ENCODE results near the gene MAGEH1.
"Not testable (repeated sequence)": the region's sequence is repeated elsewhere in the genome, so short reads cannot be mapped to it uniquely, and the experiment has no call there.

MAGEH1 gene, protein sequence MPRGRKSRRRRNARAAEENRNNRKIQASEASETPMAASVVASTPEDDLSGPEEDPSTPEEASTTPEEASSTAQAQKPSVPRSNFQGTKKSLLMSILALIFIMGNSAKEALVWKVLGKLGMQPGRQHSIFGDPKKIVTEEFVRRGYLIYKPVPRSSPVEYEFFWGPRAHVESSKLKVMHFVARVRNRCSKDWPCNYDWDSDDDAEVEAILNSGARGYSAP

DNA sequence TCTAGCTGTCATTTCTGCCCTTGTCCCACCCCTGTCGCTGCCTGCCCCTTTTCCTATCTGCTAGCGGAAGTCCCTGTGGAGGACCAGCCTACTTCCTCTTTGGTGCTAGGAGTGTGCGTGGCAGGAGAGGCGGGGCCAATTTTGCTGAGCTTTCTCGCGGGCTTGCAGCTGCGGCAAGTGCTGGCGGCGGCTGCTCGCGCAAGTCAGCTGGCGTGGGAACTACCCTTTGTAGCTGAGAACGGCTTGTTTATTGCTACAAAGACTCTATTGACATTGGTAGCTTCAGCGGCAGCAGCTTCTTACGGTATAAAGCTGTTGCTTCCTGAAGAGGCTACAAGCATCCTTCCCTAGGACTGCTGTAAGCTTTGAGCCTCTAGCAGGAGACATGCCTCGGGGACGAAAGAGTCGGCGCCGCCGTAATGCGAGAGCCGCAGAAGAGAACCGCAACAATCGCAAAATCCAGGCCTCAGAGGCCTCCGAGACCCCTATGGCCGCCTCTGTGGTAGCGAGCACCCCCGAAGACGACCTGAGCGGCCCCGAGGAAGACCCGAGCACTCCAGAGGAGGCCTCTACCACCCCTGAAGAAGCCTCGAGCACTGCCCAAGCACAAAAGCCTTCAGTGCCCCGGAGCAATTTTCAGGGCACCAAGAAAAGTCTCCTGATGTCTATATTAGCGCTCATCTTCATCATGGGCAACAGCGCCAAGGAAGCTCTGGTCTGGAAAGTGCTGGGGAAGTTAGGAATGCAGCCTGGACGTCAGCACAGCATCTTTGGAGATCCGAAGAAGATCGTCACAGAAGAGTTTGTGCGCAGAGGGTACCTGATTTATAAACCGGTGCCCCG lies at the start of gene MAGEH1:
Gene MAGEH1, plus strand, starts transcription at position 138 of the 843 bp plus-strand sequence. Its CDS starts 248 bp downstream, at position 386.
- DNase-seq = peak; percentile 81

DNA sequence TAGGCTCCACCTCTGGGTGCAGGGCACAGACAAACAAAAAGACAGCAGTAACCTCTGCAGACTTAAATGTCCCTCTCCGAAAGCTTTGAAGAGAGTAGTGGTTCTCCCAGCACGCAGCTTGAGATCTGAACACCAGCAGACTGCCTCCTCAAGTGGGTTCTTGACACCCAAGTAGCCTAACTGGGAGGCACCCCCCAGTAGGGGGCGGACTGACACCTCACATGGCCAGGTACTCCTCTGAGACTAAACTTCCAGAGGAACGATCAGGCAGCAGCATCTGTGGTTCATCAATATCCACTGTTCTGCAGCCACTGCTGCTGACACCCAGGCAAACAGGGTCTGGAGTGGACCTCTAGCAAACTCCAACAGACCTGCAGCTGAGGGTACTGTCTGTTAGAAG lies 24.8 kb upstream of the MAGEH1 start:
- DNase-seq = not testable (repeated sequence)

DNA sequence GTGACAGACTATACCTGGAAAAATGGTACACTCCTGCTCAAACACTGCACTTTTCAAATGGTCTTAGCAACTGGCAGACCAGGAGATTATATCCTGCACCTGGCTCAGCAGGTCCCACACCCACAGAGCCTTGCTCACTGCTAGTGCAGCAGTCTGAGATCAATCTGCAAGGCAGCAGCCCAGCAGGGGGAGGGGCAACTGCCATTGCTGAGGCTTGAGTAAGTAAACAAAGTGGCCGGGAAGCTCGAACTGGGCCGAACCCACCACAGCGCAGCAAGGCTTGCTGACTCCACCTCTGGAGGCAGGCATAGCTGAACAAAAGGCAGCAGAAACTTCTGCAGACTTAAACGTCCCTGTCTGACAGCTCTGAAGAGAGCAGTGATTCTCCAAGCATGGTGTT lies 8.5 kb upstream of the MAGEH1 start:
- not testable (repeated sequence) for DNase-seq

DNA sequence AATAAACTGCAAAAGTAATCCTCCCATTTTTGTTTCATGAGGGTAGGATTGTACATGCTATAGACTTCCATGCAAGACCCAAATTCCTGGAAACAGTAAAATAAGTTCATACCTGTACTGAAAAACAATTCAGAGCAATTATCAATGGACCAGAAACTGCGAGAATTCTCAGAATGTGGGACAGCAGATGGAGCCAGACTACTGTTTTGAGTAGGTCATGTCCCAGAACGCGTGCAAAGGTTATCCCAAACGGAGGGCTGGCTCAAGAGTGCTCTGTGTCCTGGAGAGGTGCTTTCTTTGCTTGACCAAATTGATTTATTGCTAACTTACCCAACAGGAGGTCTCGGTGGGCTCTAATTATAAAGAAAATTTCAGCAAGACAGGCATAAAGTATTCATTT lies 1.7 kb upstream of the MAGEH1 start:
- DNase-seq = peak; percentile 1

DNA sequence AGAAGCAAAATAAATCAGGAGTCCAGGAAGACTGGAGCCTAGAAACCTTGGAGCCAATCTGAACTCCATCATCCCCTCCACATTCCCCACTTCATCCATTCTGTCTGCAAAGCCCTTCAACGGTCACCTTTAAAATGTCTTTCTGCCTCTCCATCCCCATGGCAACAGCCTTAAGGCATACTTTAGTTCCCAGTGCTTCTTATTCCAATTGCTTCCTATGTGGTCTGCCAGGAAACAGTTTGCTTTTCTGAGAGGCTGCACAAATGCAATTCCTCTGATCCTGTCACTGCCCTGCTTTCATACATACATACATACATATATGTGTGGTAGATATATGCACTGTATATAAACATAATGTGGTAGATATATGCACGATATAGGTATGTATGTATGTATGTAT lies 786 bp upstream of the MAGEH1 start:
- DNase-seq = no peak

DNA sequence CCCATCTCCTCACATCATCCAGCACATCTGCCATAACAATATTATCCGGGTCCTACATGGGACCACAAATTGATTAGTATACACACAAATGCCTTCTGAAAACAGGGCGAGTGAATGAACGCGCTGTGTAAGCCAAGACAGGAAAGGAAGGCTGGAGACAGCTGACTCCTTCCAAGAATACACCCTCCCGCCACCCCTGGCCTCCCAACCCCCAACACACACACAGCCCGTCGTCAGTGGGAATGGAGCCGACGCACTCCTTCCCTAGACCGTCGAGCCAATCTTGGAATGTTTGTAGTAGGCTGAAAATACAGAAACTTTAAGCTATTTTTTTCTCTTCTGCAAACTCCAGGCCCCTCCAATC lies 319 bp upstream of the MAGEH1 start:
- no peak for DNase-seq

DNA sequence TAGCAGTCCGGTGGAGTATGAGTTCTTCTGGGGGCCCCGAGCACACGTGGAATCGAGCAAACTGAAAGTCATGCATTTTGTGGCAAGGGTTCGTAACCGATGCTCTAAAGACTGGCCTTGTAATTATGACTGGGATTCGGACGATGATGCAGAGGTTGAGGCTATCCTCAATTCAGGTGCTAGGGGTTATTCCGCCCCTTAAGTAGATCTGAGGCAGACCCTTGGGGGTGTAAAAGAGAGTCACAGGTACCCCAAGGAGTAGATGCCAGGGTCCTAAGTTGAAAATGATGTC lies 852 bp downstream of the MAGEH1 start:
- DNase-seq = no peak

DNA sequence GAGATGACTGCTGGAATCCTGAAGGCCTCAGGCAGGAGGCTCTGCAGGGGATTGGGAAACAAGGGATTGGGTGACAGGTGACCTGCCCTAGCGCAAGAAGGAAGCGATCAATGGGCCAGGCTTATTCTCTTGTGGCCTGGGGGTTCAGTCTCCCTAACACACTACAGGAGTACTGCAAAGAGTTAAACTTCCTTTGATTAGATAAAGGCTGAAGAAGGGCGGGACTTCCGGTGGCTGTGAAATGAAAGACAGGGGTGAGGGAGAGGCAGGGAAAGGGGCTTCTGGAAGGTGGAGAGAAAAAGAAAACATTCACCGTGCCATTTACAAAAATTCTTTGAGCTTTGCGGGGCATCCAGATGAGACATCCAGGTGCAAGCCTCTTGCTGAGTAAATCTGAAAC lies 3.8 kb downstream of the MAGEH1 start:
- DNase-seq = not testable (repeated sequence)

DNA sequence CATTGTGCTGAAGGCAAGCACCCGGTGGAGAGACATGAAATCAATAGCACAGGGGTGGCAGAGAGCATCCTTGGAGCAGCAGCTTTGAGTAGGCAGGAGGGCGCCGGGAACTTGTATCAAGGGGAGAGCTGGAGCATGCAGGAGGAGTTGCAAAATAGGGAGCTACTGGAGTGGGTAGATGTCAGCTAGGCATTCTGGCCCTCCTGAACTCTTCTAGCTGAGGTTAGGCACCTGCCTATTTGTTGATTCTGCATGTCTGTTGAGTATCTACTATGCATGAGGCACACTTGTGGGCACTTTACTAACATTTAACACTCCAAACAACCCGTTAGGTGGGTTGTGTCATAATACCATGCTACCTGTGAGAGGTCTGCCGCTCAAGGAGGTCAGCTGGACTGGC lies 7.5 kb downstream of the MAGEH1 start:
- not testable (repeated sequence) for DNase-seq

DNA sequence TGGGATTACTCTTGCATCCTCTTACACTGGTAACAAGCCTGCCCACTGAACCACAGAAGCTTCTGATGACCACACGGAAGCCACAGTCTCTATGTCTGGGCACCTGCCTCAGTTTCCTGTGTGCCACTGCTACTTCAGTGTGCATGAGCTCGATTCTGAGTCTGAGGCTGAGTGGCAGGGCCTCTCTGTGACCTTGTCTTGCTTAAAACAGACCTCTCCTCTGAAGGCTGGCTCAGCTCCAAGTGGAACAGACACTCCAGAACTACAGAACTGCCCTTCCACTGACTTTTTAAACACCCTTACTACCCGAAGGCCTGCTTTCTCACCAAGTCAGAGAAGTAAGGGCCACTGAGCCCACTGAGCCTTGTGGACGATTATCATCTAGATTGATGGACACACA lies 8.0 kb downstream of the MAGEH1 start:
- DNase-seq = not testable (repeated sequence)

DNA sequence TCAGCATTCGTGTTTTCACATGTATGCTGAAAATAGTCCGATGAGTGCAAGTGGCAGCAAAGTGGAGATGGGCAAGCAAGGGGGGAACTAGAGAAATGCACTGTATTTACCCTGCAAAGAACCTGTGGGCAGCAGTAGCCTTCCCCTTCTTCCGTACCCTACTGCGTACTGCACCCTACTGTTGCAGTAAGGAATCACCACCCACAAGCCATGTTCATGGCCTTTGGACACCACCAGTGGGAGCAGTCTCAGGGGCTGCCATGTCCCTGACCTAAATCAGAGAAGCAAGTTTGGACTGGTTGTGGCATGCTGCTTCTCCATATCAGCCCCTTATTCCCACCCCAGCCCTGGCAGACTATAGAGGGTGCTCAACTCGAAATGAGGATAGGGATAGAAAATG lies 12.1 kb downstream of the MAGEH1 start:
- not testable (repeated sequence) for DNase-seq

DNA sequence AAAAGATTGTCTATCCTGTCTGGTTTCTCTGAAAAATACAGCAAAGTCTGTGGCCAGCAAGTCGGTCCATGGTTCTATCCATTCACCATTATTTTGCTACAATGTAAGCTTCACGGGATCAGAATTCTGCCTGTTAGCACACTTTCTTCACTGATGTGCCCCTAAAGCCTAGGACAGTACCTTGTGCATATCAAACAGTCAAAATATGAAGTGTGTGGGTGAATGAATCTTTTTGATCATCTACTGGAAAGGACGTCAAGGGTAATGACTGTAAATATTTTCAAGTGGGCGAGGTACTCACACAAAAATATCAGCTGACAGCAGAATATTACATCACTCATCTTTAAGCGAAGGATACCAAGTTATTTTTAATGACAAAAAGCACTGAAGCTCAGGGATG lies 13.2 kb downstream of the MAGEH1 start:
- DNase-seq = not testable (repeated sequence)

DNA sequence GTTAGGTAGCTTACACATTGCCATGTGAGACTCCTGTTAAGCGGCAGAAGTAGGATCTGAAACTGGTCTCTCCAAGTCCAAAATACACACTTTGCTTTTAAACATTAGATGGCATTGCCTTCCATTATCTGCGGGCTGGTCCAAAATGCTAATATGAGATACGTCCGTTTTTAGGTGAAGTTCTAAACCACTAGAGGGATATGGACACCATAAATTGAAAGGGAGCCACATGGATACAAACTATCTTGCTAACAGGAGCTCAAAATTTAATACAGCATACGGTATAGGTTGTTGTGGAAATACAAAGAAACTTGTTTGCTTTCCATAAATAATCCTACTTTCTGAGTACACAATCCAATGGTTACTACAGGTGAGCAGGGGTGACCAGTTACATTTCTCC lies 13.9 kb downstream of the MAGEH1 start:
- not testable (repeated sequence) for DNase-seq

DNA sequence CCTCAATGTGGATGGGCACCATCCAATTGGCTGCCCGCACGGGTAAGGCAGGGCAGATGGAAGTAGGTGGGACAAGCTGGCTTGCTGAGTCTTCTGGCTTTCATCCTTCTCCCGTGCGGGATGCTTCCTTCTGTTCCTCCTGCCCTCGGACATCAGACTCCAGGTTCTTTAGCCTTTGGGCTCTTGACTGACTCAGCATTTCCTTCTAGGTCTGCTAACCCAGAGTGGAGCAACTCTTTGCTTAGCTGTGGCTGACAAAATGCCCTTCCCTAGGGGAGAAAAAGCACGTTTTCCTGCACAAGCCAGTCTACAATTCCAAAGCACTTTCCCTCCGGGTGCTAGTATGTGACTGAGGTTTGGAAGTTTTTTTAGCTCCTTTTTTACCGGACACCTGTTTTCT lies 28.0 kb downstream of the MAGEH1 start:
- not testable (repeated sequence) for DNase-seq

DNA sequence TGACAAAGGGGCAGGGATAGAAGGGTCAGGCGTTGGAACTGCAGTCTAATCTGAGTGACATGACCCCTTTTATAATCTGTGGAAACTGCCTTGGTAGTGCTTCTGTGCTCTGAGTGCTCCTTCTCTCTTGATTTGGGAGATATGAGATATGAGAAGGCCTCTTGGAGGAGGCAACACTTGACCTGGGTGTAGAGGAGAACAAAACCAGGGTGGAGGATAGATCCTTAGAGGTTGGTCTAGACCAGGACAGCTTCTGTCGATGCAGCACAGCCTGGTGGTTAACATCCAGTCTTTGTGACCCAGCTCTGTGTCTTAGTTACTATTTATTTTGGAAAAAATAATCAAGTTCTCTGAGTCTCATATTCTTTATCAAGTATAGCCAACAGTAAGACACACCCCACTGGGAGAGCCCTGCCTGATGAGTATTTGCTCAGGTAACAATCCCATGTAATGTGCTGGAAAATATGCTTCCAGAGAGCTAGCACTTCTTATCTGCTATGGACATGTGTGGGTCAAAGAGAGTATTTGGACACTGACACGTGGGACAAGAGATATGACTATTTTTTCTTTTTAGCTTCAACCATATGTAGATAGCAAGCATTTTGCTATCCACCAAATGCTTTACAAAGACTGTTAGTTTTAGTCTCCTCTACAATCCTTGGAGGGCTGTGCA lies 28.6 kb downstream of the MAGEH1 start:
- DNase-seq = no peak

DNA sequence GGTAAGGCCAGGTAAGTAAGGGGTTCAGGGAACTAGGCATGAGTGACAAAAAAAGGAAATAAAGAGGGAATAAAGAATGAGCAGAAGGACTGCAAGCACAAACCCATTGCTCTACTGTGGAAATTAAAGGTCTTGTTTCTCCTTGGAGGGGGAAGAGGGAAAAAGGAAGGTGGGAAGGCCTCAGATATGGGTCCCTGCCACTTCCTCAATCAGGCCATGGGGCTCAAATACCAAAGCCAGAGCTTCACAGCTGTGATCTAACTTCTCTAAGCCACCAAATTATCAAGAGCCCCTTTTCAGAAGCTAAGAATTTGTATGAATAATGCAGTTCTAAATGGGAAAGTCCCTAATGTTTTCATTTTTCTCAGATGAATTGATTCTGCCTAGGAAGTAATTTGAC lies 33.0 kb downstream of the MAGEH1 start:
- DNase-seq = no peak

DNA sequence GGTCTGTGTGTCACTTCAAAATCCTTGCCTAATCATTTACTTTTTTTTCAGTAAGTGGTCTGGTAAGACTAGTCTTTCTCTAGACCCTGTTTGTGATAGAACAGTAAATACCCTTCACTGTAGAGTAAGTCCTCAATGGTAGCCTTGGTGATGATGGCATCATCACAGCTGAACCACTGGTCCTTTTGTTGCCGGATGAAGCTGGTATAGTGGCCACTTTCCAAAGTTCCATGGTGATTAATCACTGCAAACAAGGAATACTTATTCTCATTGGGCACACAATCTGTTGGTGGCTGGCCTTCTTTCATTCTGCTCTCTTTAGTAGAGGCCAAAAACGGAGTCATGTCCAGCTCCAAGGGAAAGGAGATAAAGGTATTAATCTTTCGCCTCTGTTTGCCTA lies 34.8 kb downstream of the MAGEH1 start:
- DNase-seq = no peak

DNA sequence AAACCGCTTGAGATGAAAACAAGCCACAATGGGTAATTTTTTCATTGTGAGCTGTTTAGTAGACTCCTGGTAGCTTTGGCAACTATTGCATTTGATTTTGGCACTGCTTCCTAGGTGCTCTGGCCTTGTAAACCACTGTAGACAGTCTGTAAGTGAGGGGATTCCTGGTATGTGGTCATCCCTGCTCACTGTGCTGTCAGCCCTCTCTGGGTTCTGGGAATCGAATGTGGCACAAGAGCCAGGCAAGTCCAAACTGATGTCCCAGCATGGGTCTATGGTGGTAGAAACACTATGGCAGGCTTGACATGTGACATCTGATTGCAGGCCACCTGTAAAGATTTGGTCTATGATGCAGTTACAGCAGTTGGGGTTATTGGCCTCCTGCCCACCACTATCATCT lies 35.2 kb downstream of the MAGEH1 start:
- DNase-seq = no peak

DNA sequence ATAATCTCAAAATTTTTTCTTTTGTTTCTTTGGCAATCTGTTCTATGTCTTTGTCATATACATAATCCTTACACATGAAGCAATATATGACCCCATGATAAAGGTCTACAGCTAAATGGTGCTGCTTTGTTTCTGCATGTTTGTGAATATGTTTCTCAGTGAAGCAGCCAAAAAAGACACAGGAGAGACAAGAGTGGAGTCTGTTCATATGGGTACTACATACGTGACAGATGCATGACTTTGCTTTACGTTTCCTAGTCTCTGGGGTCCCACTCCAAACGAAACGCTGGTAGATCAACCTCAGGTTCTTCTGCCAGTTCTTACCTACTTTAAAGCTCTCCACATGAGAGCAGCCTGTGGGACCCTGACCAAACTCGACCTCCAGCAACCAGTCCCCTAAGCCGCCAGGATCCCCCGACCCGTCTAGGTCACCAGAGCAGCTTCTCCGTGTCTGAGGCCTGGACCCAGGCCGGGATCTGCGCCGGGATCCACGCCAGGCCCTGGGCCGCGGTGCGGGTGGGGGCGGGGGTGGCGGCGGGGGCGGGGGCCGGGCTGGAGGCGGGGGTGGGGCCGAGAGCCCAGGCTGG lies 36.2 kb downstream of the MAGEH1 start:
- no peak for DNase-seq

DNA sequence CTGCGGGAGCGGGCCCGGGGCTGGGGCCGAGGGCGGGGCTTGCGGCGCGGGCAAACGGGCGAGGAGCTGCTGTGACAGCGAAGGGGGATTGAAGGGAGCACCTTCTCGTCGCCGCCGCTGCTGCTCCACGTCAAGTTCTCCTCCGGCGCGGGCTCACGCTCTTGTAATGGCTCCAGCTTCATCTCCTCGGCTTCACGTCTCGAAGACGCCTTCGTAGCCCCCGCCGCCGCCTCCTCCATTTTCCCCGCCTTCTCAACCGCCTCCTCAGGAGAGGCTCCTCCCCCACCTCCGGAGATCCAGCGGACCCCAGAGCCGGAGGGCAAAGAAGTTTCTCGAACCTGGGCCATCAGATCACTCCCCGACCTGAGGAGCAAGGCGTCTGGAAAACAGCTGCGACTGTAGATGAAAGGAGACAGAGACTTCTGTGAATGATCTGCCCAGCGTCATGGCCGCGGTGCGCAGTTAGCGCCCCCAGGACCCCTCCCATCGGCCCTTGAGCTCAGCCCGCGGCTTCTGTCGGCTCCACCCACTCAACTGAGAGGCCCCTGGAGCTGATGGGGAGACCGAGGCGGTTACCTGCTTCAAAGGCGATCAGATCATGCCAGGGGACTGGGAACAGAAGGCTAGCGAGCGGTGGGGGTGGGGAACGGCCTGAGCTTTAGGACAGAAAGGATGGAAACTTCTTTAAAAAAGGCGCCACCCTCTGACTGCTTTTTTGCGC lies 36.8 kb downstream of the MAGEH1 start:
- peak; percentile 49 for DNase-seq

DNA sequence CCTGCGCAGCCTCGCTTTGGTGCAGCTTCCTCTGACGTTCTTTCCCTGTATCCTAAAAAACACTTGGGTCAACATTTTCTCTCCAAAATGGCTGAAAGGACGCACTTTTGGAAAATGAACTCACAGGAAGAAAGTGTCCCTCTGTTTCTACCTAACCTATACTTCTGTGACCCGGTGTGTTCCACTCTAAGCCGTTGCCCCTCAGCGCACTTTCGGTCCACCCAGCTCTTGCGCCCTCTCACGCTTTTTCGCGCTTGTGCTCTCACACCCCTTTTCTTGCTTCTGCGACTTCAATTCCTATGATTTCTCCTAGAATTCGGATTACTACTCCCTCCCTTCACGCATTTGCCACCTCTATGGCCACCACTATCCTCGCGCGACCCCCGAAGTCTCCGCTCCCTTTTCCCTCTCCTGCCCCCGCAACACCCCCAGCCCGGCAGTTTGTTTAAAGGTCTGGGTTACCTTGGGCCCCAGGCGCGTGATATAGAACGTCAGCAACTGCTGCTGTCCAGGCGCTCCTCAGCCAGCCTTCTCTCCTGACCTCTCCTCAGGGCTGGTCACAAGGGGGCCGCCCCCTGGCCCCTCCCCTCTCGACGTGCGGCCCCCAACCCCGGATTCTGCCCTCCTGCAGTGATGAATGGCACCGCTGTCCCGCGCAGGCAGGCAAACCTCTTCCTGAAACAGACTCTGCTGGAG lies 37.5 kb downstream of the MAGEH1 start, which contains the start of gene USP51:
Gene USP51, minus strand, starts transcription at position 535 of the 696 bp plus-strand sequence. CDS start 909 bp downstream, outside the sequence.
- DNase-seq = no peak

DNA sequence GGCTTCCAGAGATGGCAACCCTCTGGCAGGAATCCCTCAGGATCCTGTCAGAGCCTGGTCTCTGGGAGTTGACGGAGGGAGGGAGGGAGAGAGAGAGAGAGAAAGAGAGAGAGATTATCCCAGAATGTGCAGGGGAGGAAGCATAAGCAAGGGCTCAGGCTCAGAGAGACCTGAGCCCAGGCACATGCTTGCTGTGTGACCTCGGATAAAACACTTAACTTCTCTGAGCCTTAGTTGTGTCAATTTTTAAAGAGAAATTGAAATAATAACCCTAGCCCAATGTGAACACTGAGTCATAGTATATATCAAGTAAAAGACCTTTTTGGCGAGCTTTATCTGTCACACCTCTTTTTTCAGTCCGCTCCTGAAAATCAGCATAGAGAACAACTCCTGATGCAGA lies 38.2 kb downstream of the MAGEH1 start:
- no peak for DNase-seq
